HepG2 (cell line): ENCODE data around the gene ACE. TPM values are rescaled to one million over a fixed set of nuclear protein-coding genes. Genes with fewer than 3 reads are reported as not detected.
A peak's percentile ranks its signal among the peaks of the same experiment; 100 is the strongest.

ENCODE experiments used
- ATAC-seq: fragments of 200-7000 bp; cut with Tn5 transposase; 3 replicates; pipeline ENCODE4 v1.9.1; 2020; ENCODE audit warnings: mild to moderate bottlenecking, moderate library complexity
- BruUV-seq: library from RNA; stranded (reverse); fragments of 400-500 nt; replicated peaks from 2 replicates; lab custom pipeline; 2021; lab: Mats Ljungman, UMichigan
- CTCF ChIA-PET: fragments of 300-600 bp; formaldehyde crosslinking; extraction: SDS; loops from one replicate; lab custom pipeline; 2021; ENCODE audit warnings: low total read pairs, inconsistent platforms, low intra/inter-chr PET ratio; lab: Yijun Ruan, JAX
- POLR2A ChIA-PET: fragments of 350-600 bp; sonication (Branson Sonifier 250); formaldehyde crosslinking; loops from one replicate; lab custom pipeline; 2020; ENCODE audit warnings: antibody characterized with exemption, inconsistent platforms; lab: Yijun Ruan, JAX
- DNase-seq: peaks from one replicate; pipeline ENCODE4 v3.0.0-alpha.2; 2015; ENCODE audit warnings: low spot score
- FAIRE-seq: peaks from 3 replicates; lab custom pipeline; 2011; peaks lifted over from hg19 to GRCh38; lab: Jason Lieb, UNC
- H2AFZ ChIP-seq: one replicate; pipeline ENCODE4 v1.6.1; 2011; ENCODE audit warnings: low read length, inconsistent platforms
- H3K27ac ChIP-seq: fragments of 300-600 bp; 3 replicates; pipeline ENCODE4 v1.8.0; 2011; ENCODE audit warnings: mixed run types, mild to moderate bottlenecking, mixed read lengths, low read length, inconsistent platforms; ENCODE audit not compliant: insufficient read depth; ENCODE audit errors: extremely low read length
- H3K27me3 ChIP-seq, 2 experiments: fragments of 200-600 bp in 1 of 2; 2 replicates in 1 of 2; 3 replicates in 1 of 2; pipeline versions ENCODE4 v1.6.0 to v1.8.0; 2011; ENCODE audit warnings: low read length in 2 of 2, mild to moderate bottlenecking in 2 of 2, moderate library complexity in 2 of 2, inconsistent platforms in 1 of 2; ENCODE audit not compliant: insufficient read depth in 2 of 2, control insufficient read depth in 1 of 2
- H3K36me3 ChIP-seq, 2 experiments: fragments of 200-600 bp in 1 of 2; replicated peaks in 1 of 2; 2 replicates in 1 of 2; 3 replicates in 1 of 2; pipeline versions ENCODE4 v1.5.1 to v1.8.0; 2011; ENCODE audit warnings: low read length in 2 of 2, inconsistent platforms in 1 of 2; ENCODE audit not compliant: insufficient read depth in 2 of 2, control insufficient read depth in 1 of 2
- H3K4me1 ChIP-seq: 2 replicates; pipeline ENCODE4 v1.5.1; 2012; ENCODE audit warnings: low read length, inconsistent platforms; ENCODE audit not compliant: insufficient read depth
- H3K4me2 ChIP-seq: 2 replicates; pipeline ENCODE4 v1.6.0; 2011; ENCODE audit warnings: low read depth, low read length, inconsistent platforms
- H3K4me3 ChIP-seq, 3 experiments: fragments of 200-600 bp in 1 of 3; sonication (generic), shearing (Covaris generic) in 1 of 3; replicated peaks in 1 of 3; 2 replicates each; pipeline ENCODE4 v1.5.1; 2011 to 2016; ENCODE audit warnings: low read length in 3 of 3, inconsistent platforms in 2 of 3, low read depth in 2 of 3, mild to moderate bottlenecking in 2 of 3, control low read depth in 1 of 3, mixed read lengths in 1 of 3; ENCODE audit not compliant: insufficient read depth in 1 of 3
- H3K79me2 ChIP-seq: one replicate; pipeline ENCODE4 v1.6.1; 2011; ENCODE audit warnings: low read length, inconsistent platforms; ENCODE audit not compliant: insufficient read depth
- H3K9ac ChIP-seq: 2 replicates; pipeline ENCODE4 v1.6.0; 2011; ENCODE audit warnings: mild to moderate bottlenecking, low read depth, low read length, inconsistent platforms; ENCODE audit not compliant: insufficient read depth
- H3K9me3 ChIP-seq: 2 replicates; pipeline ENCODE4 v1.5.1; 2012; ENCODE audit warnings: mild to moderate bottlenecking, low read length
- H4K20me1 ChIP-seq: 2 replicates; pipeline ENCODE4 v1.6.0; 2011; ENCODE audit warnings: inconsistent platforms, mild to moderate bottlenecking, low read length, moderate library complexity; ENCODE audit not compliant: insufficient read depth
- ATRX ChIP-seq: sonication (generic); formaldehyde crosslinking; IDR thresholded peaks from 2 replicates; pipeline ENCODE4 v1.4.0; 2020; ENCODE audit warnings: missing genetic modification reagents, borderline replicate concordance
- HOXA7 ChIP-seq: sonication (generic); formaldehyde crosslinking; IDR thresholded peaks from 2 replicates; pipeline ENCODE4 v1.8.1; 2022; ENCODE audit warnings: mild to moderate bottlenecking, missing genetic modification reagents, moderate library complexity
- MTF2 ChIP-seq: sonication (generic); formaldehyde crosslinking; IDR thresholded peaks from 2 replicates; pipeline ENCODE4 v1.5.0; 2020; ENCODE audit warnings: missing genetic modification reagents, borderline replicate concordance
- PATZ1 ChIP-seq: sonication (generic); formaldehyde crosslinking; IDR thresholded peaks from 2 replicates; pipeline ENCODE4 v1.4.0; 2020; ENCODE audit warnings: missing genetic modification reagents
- TEAD3 ChIP-seq: optimal IDR thresholded peaks from 2 replicates; pipeline ENCODE3; 2016; ENCODE audit warnings: borderline replicate concordance
- ZMYM3 ChIP-seq: sonication (generic); formaldehyde crosslinking; IDR thresholded peaks from 2 replicates; pipeline ENCODE4 v1.5.1; 2020; ENCODE audit warnings: mild to moderate bottlenecking, missing genetic modification reagents
- ZNF251 ChIP-seq: sonication (generic); formaldehyde crosslinking; IDR thresholded peaks from 2 replicates; pipeline ENCODE4 v1.9.0; 2021; ENCODE audit warnings: mild to moderate bottlenecking, missing genetic modification reagents
- ZNF350 ChIP-seq: sonication (generic); formaldehyde crosslinking; IDR thresholded peaks from 2 replicates; pipeline ENCODE4 v1.4.0; 2020; ENCODE audit warnings: mild to moderate bottlenecking, low read depth, missing genetic modification reagents, borderline replicate concordance
- ZNF414 ChIP-seq: sonication (generic); formaldehyde crosslinking; IDR thresholded peaks from 2 replicates; pipeline ENCODE4 v1.5.0; 2020; ENCODE audit warnings: missing genetic modification reagents
- ZNF629 ChIP-seq: sonication (generic); formaldehyde crosslinking; conservative IDR thresholded peaks from 2 replicates; pipeline ENCODE4 v1.5.0; 2020; ENCODE audit warnings: missing genetic modification reagents
- ZNF768 ChIP-seq: sonication (generic); formaldehyde crosslinking; IDR thresholded peaks from 2 replicates; pipeline ENCODE4 v1.4.0; 2020; ENCODE audit warnings: missing genetic modification reagents
- WGBS: methylation state at CpG from one replicate; pipeline ENCODE4 v1.1.6; 2017; ENCODE audit warnings: low lambda C conversion rate; 5-methylcytosine and 5-hydroxymethylcytosine counted together
- in situ Hi-C: cut with HindIII; loops from 2 replicates; pipeline ENCODE4 v1.10.0; 2017; ENCODE audit warnings: low pct_unique_long_range_greater_than_20kb; ENCODE audit not compliant: extremely low pct_ligation_motif_present
- intact Hi-C: fragments of 100-400 bp; cut with micrococcal nuclease; formaldehyde crosslinking; loops from one replicate; pipeline ENCODE4 v1.10.0; 2022; ENCODE audit not compliant: unreplicated experiment
- polyA plus RNA-seq, 8 experiments: library from polyadenylated mRNA; depleted of rRNA in 3 of 8; stranded (reverse) in 7 of 8; unstranded in 1 of 8; fragments of >200 nt; fragmentation: Illumina TruSeq in 4 of 8; extraction: Trizol in 4 of 8; gene quantifications; 2 replicates each; pipeline versions ENCODE4 v1.2.1 to v1.2.3, GENCODE V29; 2011 to 2016; ENCODE audit warnings: low read depth in 4 of 8, missing spikeins in 1 of 8, mixed read lengths in 1 of 8; ENCODE audit not compliant: insufficient read depth in 1 of 8
- total RNA-seq, 5 experiments: library from RNA; depleted of rRNA; stranded (reverse); fragments of >200 nt; fragmentation: Illumina TruSeq; extraction: Trizol; gene quantifications; 2 replicates each; pipeline ENCODE4 v1.2.3, GENCODE V29; 2016; ENCODE audit warnings: low read depth in 1 of 5

The ACE gene
- total and polyA plus RNA-seq, 2 of the 13 experiments (the other 11 are each of a cell fraction or from before 2014, with no cell fraction given): 0.08 to 0.13 TPM

GRCh38 chr17:63537991-63538692, 61.3 kb downstream of the ACE start (continued):
- 0 out of 2 replicates have a peak, but pooled peaks have one; percentile 13 for TF ChIP-seq PATZ1 (CRISPR knock-in tag)
- TF ChIP-seq, all 625 proteins: peak for 7

DNA sequence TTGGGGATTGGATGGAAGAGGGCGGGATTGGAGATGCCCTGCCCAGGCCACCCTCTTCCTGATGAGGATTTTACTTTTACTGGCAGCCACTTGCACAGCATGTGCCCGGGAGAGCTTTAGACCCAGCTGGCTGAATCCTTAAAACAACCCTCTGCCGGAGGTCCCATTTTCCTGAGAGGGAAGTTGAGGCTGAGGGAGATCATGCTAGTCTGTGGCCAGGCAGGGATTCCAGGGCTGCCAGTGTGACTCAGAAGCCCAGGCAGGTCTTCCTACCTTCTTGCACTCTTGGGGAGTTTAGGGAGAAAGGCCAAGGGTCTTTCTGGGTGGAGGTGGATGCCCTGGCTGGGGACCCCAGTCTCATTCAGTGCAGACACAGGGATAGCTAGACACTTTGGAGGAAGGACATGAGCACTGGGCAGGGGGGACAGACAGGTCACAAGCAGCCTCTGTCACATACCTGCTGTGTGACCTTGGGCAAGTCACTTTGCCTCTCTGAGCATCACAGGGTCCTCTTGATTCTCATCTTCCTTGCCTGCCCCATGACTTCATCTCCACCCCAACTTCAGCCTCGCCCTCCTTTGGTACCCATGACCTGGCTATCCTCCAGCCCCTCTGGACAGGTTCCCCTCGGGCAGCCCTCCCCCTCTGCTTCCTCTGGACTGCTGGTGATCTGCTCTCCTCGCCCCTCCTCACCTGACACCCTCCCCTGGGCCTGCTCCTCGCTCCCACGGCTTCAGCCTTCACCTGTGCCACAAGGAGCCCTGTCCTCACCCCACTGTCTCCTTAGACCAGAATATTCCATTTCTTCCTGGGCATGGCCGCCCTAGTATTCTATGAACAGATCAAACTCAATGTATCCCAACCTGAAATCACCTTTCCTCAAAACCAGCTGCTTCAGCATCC, 62.1 kb downstream of the ACE start:
- DNase-seq: no peak
- peak overlapping the region; percentile 26; the same call in 1 of the 2 replicates for H3K4me2 ChIP-seq
- no peaks in the 10 kb centered on the region for H4K20me1 ChIP-seq
- H3K36me3 ChIP-seq: no peaks in the 10 kb centered on the region
- in situ Hi-C loops: no loop called here
- H3K9me3 ChIP-seq: no peaks in the 10 kb centered on the region
- TF ChIP-seq ZNF350 (CRISPR knock-in tag) (0 out of 2 replicates have a peak, but pooled peaks have one; percentile 25), ATRX (CRISPR knock-in tag) (no peak), HOXA7 (no peak), ZNF414 (CRISPR knock-in tag) (no peak), MTF2 (CRISPR knock-in tag) (no peak), ZMYM3 (CRISPR knock-in tag) (peak; percentile 77; the same call in 1 of the 2 replicates), ZNF768 (CRISPR knock-in tag) (peak; percentile 98), TEAD3 (CRISPR knock-in tag) (no peak), ZNF251 (CRISPR knock-in tag) (no peak), ZNF629 (CRISPR knock-in tag) (peak; percentile 67)
- ChIA-PET POLR2A (no interaction called here), CTCF (no interaction called here)
- no peak overlapping the region for H3K27ac ChIP-seq
- H3K27me3 ChIP-seq: peaks cover 21 to 70% of the 10 kb centered on the region in 2 experiments
- 11% methylated on average over 9 of the region's 9 CpGs for WGBS
- no peaks in the 10 kb centered on the region for H3K79me2 ChIP-seq
- H3K9ac ChIP-seq: no peak overlapping the region
- H3K4me1 ChIP-seq: peaks cover 40% of the 10 kb centered on the region
- H2AFZ ChIP-seq: no peak overlapping the region
- peak overlapping the region in 1 of 3 experiments; percentile 29; a peak in 1 of 6 replicates for H3K4me3 ChIP-seq
- BruUV-seq: no TSS peak
- intact Hi-C loops: no loop called here
- FAIRE-seq: no peak
- no peak for ATAC-seq
